ENCODE data around the gene PDGFC.

The PDGFC gene

GRCh38 chr4:156972379-156973015 lies 898 bp upstream of the PDGFC start:
- no peak for FAIRE-seq

GRCh38 chr4:156971165-156971675 lies 379 bp downstream of the PDGFC start:
- FAIRE-seq: no peak

DNA sequence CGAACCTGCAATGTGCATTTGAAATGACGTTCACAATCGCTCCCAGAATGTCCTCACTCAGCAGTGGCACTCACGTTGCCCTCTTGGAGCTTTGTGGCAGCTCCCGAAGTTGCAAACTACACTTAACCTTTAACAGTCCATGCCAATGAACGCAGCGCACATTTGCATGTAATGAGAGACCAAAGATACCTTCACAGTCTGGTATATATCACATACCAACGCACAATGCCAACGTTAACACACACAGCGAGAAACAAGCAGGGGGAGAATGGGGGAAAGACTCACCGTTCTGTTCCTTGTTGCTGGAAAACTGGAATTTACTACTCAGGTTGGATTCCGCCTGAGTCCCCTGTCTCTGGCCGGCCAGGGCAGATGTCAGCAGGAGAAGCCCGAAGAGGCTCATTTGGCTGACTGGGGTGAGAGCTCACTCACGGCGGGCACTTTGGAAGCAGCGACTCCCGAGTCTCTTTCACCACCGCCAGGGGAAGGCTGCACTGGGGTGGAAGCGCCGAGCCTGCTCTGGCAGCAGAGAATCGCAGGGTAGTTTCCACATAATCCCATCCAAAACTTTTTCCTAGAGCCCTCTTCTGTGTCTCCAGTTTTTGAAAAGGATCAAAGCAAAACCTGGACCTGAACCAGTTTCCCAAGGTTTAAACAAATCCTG lies 966 bp downstream of the PDGFC start:
- FAIRE-seq: no peak

DNA sequence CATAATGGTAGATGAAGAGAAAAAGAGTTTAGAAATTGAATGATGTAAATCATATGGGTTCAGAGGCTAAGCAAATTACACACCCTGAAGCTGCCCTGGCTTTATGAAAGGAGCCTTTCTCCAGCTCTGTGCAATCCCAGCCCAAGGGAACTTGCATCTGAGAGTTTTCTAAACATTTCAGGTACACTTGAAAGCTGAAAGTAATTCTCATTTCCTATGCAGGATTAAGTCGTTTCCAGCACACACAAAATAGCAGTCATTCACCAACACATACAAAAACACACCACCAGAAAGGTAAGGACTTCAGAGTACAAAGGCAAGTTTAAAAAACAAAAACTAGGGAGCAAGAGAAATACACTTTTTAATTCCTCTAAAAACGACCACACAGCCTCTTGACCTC lies 1.7 kb downstream of the PDGFC start:
- FAIRE-seq: no peak

DNA sequence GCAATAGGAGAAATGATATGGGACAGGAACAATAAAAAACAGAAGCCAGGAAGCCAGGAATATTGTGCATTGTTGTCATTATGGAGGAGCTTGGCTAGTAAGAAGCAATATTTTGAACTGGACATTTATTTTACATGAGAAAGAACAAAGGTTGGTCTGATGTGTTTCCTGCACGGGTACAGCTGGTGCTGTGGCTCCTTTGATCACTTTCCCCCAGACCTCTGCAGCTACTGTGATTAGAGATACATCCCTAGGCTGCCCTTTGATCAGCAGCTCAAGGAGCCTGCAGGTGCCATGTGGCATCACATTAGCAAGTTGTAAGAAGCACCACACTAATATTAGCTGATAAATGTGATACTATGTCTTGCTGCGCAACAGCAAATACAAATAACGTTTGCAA lies 2.5 kb downstream of the PDGFC start:
- no peak for FAIRE-seq

GRCh38 chr4:156968479-156968984 lies 3.1 kb downstream of the PDGFC start:
- no peak for FAIRE-seq

DNA sequence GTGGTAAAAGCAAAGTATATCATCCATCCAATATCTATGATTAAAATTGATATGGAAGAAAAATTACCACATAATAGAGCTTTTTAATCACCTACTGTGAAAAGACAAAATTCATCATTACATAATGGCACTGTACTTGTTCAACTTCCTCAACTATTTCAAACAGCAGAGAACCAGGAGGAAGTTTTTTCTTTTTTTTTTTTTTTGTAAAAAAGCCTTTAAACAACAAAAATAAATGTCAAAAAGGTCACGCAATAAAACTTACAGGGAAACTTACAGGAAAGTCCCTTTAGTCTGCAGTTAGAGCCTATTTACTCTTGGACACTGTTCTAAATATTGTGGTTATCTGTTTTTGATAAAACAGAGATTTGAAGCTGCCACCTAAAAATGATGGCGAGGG lies 4.8 kb downstream of the PDGFC start:
- no peak for FAIRE-seq

GRCh38 chr4:156963419-156963818 lies 8.2 kb downstream of the PDGFC start:
- no peak for FAIRE-seq

GRCh38 chr4:156962528-156962974 lies 9.0 kb downstream of the PDGFC start:
- FAIRE-seq: no peak

DNA sequence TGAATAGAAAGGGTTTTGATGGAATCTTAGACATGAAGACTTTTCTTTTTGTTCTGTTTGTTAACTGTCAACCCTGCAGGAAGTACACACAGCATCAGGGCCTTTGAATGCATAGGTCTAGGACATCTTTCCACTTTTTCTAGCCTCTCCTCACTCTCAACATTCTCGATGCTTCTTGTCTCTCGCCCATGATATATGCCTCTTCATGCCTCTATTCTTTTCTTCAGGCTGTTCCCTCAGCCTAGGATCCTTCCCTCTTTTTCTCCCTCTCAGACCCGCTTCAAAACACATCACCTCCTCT lies 9.6 kb downstream of the PDGFC start:
- no peak for FAIRE-seq

DNA sequence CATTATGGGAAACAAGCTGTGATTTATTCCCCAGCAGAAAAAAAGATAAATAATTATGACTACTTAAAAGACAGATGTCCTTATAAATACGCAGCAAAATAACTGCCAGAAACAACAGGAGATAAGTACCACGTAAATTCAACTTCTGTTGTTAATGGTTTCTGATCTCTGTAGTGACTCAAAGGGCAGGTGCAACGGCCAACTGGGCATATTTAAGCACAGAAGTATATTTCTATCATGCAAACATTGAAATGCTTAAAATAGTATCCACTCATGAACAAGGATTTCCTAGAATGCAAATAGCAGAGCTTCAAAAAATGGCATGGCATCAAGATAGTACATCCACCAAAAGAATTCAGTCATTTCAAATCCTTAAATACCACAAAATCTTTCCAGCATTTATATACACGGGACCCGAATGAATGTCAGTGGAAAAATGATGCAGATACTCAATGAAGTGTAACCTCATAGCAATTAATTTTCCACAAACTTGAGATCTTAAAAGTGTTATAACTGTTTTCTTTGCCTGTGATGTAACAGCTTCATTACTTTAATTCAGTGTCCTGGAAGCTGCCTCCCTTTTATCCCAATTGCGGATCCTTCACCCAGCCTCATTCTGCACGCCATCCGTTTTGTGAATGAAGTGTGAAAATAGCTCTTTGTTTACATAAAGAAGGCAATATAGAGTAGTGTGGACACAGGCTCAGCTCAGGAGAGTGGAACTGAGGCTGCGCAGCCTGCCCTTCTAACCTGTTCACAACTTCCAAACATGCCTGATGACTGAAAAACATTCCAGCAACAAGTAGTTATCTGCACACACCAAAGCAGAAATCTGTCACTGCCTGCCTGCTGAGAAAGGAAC lies 10.2 kb downstream of the PDGFC start:
- FAIRE-seq: no peak

DNA sequence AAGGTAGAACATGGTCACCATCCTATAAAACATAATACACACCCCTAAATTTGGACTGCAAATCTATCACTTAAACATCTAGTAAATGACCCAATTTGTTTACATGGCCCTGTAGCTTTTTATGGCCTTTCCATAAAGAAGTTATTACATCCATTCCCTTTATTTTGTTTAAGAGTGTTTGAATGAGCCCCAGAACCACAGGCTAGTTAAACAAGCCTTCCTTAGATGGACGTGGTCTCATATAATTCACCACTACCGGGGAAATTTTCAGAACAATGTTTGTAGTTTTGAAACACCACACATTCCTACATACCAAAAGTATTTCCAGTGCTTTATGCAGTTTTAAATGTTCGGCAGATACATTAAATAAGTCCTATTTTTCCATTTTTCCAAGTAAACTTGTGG lies 12.3 kb downstream of the PDGFC start:
- FAIRE-seq: no peak

GRCh38 chr4:156958276-156959074 lies 13.1 kb downstream of the PDGFC start:
- no peak for FAIRE-seq

GRCh38 chr4:156957556-156957955 lies 14.0 kb downstream of the PDGFC start:
- no peak for FAIRE-seq

- no peak for FAIRE-seq
Measured at GRCh38 chr4:156956826-156957368, 14.7 kb downstream of the PDGFC start.

DNA sequence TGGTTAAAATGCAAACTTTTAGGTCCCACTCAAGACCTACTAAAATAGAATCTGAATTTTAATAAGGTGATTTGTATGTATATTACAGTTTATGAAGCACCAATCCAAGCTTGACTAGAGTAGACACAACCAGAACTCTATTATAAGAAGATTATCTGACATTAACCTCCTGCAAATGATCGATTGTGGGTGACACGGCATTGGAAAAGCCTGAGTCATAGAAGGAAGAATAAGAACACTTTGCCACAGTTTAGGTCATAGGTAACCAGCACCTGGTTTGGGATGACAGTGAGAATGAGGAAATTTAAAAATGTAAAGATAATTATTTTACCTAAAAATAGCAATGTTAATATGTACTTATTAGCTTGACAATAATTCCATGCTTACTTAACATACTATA lies 15.2 kb downstream of the PDGFC start:
- FAIRE-seq: no peak

GRCh38 chr4:156954587-156954986 lies 17.0 kb downstream of the PDGFC start:
- FAIRE-seq: no peak

DNA sequence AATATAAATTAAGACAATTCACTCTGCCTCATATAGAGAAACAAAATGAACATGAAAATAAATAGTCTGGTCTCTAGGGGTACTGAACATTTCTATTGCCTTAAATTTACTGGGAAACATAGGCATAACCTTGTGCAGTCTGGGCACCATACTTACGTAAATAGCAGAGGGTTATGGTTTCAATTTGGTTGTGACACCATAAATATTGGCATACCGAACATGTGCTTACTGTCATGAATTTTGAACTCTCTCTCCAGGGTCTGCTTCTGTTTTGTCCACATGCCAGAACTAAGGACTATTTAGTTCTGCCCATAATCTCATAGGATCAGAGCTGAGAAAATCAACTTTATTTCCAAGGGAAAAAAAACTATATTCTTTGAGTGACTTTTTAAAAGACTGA lies 17.6 kb downstream of the PDGFC start:
- no peak for FAIRE-seq

- no peak for FAIRE-seq
Measured at GRCh38 chr4:156953001-156953400, 18.6 kb downstream of the PDGFC start.

- FAIRE-seq: no peak
Measured at GRCh38 chr4:156952078-156952759, 19.4 kb downstream of the PDGFC start.

DNA sequence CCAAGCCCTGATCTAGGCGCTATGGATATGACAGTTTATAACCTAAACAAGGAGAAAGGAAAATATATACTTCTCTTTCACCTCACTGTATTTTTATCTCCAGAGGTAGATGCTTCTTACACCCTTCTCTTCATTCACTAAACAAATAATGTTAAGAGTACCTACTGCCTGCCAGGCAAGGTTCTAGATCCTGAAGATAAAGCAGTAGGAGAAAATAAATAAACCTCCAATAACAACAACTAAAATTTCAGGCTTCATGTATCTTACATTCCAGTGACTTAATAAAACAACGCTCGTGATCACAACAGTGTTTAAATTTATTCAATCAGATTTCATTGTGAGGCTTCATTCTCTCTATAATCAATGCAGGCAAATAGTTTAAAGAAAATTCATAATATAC lies 20.7 kb downstream of the PDGFC start:
- no peak for FAIRE-seq

- no peak for FAIRE-seq
Measured at GRCh38 chr4:156950090-156950489, 21.5 kb downstream of the PDGFC start.
